RWPE1 (cell line): ENCODE results near the gene PLCB1.

Experiments used
- CTCF ChIA-PET: fragments of 350-600 bp; sonication (Branson Sonifier 250); formaldehyde crosslinking; extraction: SDS; loops from one replicate; lab custom pipeline; 2021; lab: Yijun Ruan, JAX
- POLR2A ChIA-PET: fragments of 400-600 bp; formaldehyde crosslinking; extraction: SDS; loops from one replicate; lab custom pipeline; 2020; ENCODE audit warnings: antibody characterized with exemption; ENCODE audit not compliant: low non-redundant PET; lab: Yijun Ruan, JAX
- DNase-seq: peaks from one replicate; pipeline ENCODE4 v3.0.0; 2012; ENCODE audit warnings: low spot score
- H3K27ac ChIP-seq: fragments of 450-650 bp; 2 replicates; pipeline ENCODE4 v1.5.1; 2017
- CTCF ChIP-seq: fragments of 450-650 bp; conservative IDR thresholded peaks from 2 replicates; pipeline ENCODE4 v1.5.1; 2017; ENCODE audit warnings: low read depth, mild to moderate bottlenecking

PLCB1 gene

GRCh38 chr20:8914421-8914820, 782.4 kb downstream of the PLCB1 start:
- no peak overlapping the region for H3K27ac ChIP-seq
- POLR2A ChIA-PET, result no interaction called here
- CTCF ChIA-PET, result no interaction called here
- TF ChIP-seq CTCF, result no peak
- DNase-seq, result no peak

GRCh38 chr20:8917084-8917483, 785.0 kb downstream of the PLCB1 start:
- no peak overlapping the region for H3K27ac ChIP-seq
- ChIA-PET CTCF (no interaction called here), POLR2A (no interaction called here)
- TF ChIP-seq CTCF, result no peak
- DNase-seq, result no peak

- no peak overlapping the region for H3K27ac ChIP-seq
- ChIA-PET POLR2A (no interaction called here), CTCF (interaction anchor here (0.6 kb wide), 1 partner anchor 65 kb away, joined by 5 read pairs; no protein-coding TSS in a partner anchor)
- no peak for DNase-seq
- TF ChIP-seq CTCF, result no peak
Measured at GRCh38 chr20:8918145-8918544, 786.1 kb downstream of the PLCB1 start.

- ChIA-PET CTCF (no interaction called here), POLR2A (no interaction called here)
- DNase-seq, result no peak
- H3K27ac ChIP-seq, result no peak overlapping the region
- no peak for TF ChIP-seq CTCF
Measured at GRCh38 chr20:8924539-8924938, 792.5 kb downstream of the PLCB1 start.

GRCh38 chr20:8930726-8931125, 798.7 kb downstream of the PLCB1 start:
- POLR2A ChIA-PET, result no interaction called here
- CTCF ChIA-PET, result no interaction called here
- H3K27ac ChIP-seq, result no peak overlapping the region
- no peak for TF ChIP-seq CTCF
- DNase-seq, result no peak

- DNase-seq, result peak; percentile 30
- H3K27ac ChIP-seq, result no peak overlapping the region
- POLR2A ChIA-PET, result no interaction called here
- TF ChIP-seq CTCF, result no peak
- CTCF ChIA-PET, result no interaction called here
Measured at GRCh38 chr20:8932192-8933165, 800.4 kb downstream of the PLCB1 start.
